VCaP (cell line): Measurements from ENCODE around the gene KRTAP9-6.
"Not testable (repeated sequence)": the region's sequence is repeated elsewhere in the genome, so short reads cannot be mapped to it uniquely, and the experiment has no call there.

Experiments used
- H3K27ac ChIP-seq: fragments of 450-650 bp; 2 replicates; pipeline ENCODE4 v1.5.1; 2017
- CTCF ChIP-seq: fragments of 450-650 bp; conservative IDR thresholded peaks from 2 replicates; pipeline ENCODE4 v1.5.1; 2017; ENCODE audit warnings: mild to moderate bottlenecking, moderate library complexity

KRTAP9-6 gene

GRCh38 chr17:41271858-41272257, 6.7 kb downstream of the KRTAP9-6 start:
- TF ChIP-seq CTCF: no peak
- H3K27ac ChIP-seq: no peak overlapping the region

- H3K27ac ChIP-seq: not testable (repeated sequence)
Observed at GRCh38 chr17:41275648-41276190, 10.5 kb downstream of the KRTAP9-6 start, which contains the start of gene KRTAP9-7. TSS of gene KRTAP9-7 (plus strand) at chr17:41275698. CDS start at chr17:41275698, 0 bp downstream.

- no peak for TF ChIP-seq CTCF
- no peak overlapping the region for H3K27ac ChIP-seq
Observed at GRCh38 chr17:41278176-41278955, 13.2 kb downstream of the KRTAP9-6 start.

- H3K27ac ChIP-seq: no peak overlapping the region
- no peak for TF ChIP-seq CTCF
Observed at GRCh38 chr17:41284043-41284442, 18.9 kb downstream of the KRTAP9-6 start.

- H3K27ac ChIP-seq: no peak overlapping the region
- no peak for TF ChIP-seq CTCF
Observed at GRCh38 chr17:41284546-41284945, 19.4 kb downstream of the KRTAP9-6 start.

- TF ChIP-seq CTCF: no peak
- no peak overlapping the region for H3K27ac ChIP-seq
Observed at GRCh38 chr17:41287050-41287449, 21.9 kb downstream of the KRTAP9-6 start.

GRCh38 chr17:41294016-41294415, 28.8 kb downstream of the KRTAP9-6 start:
- no peak for TF ChIP-seq CTCF
- no peak overlapping the region for H3K27ac ChIP-seq

- no peak overlapping the region for H3K27ac ChIP-seq
- no peak for TF ChIP-seq CTCF
Observed at GRCh38 chr17:41296846-41297245, 31.7 kb downstream of the KRTAP9-6 start.
